Raji (cell line): ENCODE data around the gene FOXRED2.

Experiments used
- POLR2A ChIP-seq: IDR thresholded peaks from 2 replicates; pipeline ENCODE4 v1.6.1; 2011; ENCODE audit warnings: low read depth, low read length, control low read depth; ENCODE audit not compliant: insufficient read depth

The FOXRED2 gene

DNA sequence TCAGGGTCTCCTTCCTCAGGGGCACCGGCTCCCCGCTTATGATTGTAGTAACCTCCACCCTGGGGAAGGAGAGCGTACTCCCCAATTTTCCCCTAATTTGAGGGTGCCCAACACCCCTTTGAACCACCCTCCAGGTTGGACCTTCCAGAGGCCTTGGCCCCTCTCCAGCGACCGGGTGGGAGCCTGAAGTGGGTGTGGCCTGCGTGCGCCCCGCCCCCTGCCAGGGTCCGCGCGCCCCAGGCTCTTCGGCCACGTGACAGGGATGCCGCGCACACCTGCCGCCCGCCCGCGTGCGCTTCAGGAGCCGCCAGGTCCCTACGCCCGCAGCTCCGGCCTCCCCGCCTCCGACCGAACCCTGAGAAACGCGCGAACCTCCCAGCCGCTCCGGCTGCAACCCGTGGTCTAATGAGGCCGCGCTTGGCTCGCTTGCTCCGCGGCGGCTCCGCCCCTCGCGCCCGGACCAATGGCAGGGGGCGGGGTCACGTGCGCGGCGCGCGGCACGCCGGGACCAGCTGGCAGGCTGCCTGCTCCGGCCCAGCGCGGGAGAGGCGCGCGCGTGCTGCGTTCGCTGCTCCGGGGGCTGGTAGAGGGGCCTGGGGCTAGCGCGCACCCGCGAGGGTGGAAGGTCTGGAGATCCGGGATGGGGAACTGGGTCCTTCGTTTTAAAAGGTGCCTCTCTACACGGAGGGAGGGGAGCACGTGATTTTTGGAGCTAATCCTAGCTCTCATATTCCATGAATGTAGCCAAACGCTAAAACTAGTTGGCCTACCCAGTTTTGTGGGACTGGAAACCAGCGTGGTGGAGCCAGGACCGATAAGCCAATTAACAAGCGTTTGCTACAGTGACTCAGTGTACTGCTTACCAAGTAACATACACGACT is at the start of gene FOXRED2:
TSS of gene FOXRED2 (minus strand) at position 404 of the 881 bp plus-strand sequence. CDS start 618 bp downstream, outside the sequence.
- TF ChIP-seq POLR2A: peak; percentile 85

DNA sequence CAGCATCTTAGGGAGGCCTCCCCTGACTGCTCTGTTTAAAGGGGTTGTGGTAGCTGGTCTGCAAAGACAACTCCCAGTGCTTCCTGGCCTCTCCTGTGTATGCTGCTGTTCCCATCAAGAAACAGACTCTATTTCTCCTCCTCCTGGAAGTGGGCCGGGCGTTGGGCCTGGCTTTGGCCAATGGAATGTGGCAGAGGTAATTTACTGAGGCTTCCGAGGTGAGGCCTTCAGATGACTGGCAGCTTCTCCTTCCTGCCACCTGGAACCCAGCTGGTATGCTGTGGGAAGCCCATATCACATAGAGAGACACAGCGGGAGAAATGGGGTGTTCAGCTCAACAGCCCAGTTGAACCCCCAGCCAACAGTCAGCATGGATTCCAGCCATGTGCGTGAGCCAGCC is 47.3 kb upstream of the FOXRED2 start:
- no peak for TF ChIP-seq POLR2A

DNA sequence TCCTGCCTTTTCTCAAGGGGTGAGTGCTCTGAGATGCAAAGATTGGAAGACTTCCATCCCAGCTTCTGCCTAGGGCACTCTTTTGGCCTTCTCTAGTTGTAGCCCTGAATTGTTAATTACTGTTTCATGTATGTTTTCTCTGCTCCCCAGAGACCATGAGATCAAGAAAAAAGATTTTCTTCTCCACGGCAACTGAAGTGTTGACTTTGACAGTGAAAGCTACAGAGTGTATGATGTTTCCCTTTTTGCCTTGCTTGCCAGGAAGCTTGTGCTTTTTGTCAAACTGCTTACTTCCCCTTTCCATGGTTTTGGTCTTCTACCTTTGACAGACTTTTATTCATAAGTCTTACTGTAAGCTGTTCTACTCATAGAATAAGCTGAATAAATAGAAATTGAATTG is 45.4 kb upstream of the FOXRED2 start:
- TF ChIP-seq POLR2A: no peak

DNA sequence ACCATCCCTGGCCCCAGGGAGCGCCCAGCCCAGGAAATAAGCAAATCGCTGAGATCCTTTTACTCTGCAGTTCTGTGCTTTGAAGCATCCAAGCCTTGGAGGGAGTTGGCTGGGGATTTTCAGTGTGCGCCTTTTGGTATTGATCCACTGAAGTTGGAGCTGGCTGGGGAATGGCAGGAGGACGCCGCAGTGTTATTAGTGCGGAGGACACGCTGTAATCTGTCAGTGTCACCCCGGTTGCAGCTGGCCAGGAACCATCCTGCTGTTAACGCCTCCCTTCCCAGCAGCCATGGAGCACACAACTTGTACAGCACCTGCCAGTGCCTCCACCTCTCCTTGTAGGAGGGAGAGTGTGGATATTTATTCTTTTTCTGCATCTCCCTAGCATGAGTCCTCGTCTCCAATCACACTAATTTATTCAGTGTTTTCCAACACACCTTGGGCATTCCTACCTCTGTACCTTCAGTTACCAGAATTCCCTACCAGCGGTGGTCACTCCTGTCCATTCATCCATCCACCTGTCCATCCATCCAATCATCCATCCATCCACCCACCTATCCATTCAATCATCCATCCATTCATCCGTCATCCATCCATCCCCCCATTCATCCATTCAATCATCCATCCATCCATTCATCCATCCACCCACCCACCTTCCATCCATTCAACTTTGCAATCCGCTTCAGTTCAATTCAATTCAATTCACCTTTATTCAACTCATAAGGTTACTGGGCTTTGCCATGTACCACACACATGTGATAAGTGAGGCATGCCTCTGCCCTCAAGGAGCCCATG is 44.1 kb upstream of the FOXRED2 start:
- no peak for TF ChIP-seq POLR2A

DNA sequence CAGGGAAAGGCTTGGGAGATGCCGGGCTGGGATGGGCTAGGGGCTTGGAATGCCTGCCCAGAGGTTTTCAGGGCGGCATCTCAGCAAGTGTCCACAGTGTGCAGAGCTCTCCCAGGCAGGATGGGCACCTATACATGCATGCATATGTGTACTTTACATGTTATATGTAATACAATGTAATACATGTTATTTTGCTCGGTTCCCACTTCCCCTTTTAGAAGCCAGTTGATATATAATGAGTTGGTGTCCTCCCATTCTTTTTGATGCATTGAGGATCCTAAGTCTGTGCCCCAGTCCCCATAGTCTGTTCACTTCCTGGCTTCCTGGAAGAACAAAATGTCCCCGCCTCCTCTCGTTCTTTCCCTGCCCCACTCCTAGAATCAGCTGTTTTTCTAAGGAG is 42.2 kb upstream of the FOXRED2 start:
- TF ChIP-seq POLR2A: no peak

DNA sequence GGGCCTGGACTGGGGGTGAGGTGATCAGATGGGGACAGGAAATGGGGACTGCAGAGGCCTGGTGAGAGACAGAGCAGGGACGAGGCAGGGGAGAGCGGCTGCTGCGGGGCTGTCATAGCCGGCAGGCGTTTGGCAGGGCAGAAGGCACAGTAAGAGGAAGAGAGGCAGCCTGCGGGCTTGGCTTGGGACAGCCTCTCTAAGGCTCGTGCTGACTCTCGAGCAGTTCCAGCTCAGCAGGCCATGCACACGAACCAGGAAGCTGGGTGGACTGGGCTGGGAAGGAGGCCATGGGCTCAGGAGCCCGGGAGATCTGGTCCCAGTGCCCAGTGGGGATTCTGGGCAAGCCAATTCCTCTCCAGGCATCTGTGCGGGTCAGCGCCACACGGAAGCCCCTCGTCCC is 41.8 kb upstream of the FOXRED2 start:
- TF ChIP-seq POLR2A: no peak

DNA sequence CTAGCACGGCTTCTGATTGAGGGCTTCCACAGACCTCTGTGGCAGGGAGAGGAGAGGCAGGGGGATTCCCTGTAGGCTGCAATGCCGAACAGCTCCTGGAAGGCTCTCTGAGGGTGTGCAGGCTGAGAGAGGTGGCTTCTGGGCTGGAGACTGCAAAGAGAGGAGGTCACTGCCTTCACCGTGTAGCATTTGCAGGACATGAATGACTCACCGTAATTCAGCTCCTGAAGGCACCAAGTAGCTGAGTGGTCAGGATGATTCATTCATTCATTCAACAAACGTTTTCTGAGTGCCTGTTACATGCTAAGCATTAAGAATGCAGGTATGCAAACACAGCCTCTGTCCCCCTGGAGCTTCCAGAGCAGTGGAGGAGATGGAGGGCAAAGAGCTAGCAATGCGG is 40.1 kb upstream of the FOXRED2 start:
- TF ChIP-seq POLR2A: no peak

DNA sequence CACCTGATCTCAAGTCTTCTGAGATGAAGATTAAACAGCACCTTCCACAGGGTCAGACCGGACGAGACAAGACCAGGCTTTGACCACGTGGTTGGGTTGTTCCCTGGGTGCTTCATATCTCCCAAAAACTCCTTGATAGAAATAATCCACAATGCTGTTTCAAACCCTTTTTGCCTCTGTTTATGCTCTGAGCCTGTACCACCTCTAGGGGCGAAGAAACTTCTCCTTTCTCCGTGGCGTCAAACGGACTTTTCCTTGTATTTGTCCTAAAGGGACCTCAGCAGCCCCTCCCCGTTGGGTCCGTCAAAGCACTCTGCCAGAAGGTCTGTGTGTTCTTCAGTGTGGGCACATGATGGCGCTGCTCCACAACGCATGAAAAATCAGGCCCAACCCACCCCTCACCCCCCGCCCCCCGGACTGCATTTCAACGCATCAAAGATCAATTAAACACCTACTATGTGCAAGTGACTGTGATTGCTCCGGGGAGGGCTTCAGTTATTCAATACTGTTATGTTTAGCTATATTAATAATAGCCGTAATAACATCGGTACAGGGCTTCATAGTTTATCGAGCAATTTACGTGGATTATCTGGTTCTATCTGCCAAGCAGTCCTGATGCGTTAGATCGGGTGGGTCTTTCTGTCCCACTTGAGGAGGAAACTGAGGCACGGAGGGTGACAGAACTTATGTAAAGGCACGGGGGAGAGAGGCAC is 39.4 kb upstream of the FOXRED2 start:
- no peak for TF ChIP-seq POLR2A

DNA sequence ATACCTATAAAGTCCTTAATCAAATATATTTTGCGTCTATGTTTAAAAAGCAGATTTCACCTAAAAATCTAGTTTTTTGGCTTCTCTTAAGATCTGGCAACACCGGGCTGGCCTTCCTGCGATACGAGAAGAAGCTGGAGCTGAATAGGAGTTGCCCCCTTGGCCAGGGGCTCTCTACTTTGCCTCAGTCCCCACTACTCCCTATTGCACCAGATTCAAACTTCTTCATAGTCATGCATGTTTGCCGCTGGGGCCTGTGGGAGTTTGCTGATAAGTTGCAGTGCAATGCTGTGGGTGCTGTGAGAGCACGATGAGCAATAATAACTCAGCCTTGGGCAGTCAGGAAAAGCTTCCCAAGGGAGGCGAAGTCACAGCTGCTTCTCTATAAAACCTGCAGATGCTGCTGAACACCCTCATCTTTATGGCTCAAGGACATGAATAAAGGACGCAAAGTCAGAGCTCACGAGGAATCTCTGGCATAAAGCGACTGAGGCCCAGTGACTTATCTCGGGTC is 37.3 kb upstream of the FOXRED2 start:
- TF ChIP-seq POLR2A: no peak

DNA sequence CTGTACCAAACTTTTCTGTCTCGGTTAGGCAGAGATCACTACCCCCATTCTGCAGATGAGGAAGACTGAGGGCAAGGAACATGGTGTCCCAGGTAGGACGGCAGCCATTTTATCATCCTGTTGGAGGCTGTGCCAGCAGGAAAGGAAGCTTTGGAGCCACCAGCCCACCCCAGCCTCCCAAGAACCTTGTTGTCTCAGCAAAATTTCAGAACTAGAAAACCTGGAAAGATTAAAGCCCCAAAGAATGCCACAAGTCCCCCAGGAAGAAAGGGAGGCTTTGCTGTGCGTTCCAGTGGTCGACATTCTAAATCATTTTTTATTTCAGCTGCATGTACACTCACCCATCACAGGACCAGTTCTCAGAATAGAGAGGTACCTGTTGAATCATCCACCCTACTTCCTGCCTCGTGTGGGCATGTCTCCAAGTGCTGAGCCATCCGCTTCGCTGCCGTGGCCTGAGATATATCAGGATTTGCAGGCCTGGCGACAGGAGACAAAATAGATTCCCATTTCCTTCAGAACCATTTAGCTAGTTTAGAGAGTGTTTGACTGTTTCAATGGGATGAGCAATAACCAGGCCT is 35.1 kb upstream of the FOXRED2 start:
- TF ChIP-seq POLR2A: no peak

DNA sequence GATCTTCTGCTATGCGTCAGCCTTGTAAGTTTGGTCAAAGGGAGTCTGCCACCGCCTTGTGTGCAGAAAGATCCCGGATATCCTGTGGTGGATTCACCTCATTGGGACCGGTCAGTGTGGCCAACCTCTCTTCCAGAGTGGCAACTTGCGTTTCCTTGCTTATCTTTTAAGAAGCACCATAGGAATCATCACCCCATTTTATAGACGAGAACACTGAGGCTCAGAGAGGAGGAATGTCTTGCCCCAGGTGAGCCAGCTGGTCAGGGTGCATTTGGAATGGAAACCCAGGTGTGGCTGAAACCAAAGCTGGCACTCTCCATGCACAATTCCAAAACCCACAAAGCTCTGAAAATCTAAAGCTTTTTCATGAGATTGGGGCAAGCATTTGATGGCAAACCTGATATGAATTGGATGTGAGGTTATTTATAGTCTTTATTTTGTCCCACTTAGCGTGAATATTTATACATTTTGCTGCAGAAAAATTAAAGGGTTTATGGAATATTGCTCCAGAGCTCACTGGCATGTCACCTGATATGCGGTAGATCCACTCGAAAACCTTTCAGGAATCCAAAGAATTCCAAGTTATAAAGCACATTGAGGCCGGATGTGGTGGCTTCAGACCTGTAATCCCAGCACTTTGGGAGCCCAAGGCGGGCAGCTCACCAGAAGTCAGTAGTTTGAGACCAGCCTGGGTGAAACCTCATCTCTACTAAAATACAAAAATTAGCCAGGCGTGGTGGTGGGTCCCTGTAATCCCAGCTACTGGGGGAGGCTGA is 34.2 kb upstream of the FOXRED2 start:
- no peak for TF ChIP-seq POLR2A

DNA sequence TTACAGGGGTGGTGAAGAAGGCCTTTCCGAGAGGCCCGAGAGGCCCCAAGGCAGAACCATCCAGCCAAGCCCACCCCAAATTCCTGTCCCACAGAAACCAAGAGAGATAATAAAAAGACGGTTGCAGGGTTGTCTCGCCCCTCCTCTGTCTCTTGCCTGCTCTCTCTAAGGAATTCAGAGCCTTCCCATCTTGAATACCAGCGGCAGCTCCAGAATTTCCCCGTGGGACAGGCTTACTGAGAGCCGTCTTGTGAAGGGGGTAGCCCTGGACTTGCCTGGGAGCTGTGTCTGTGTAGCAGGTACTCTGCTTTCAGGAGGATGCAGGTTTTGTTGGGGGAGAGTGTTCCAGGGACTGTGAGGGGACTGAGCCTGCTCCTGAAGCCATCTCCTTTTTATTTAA is 31.7 kb upstream of the FOXRED2 start:
- TF ChIP-seq POLR2A: no peak

DNA sequence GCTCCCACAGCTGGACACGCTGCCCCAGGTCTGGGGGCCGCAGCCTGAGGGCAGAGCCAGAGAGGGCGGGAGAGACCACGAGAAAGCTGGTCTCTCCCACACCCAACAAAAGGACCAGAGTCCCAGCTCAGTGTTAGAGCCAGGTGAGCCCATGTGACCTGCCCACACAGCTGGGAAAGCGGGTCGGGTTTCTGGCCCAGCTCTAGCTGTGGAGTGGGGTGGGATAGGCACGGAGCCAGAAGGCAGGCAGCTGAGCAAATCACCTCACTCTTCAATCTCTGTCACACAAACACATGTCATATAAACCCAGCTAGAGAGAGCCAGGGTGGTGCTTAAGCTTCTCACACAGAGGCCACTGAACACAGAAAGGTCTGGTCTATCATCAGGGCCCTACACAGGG is 29.9 kb upstream of the FOXRED2 start:
- TF ChIP-seq POLR2A: no peak

DNA sequence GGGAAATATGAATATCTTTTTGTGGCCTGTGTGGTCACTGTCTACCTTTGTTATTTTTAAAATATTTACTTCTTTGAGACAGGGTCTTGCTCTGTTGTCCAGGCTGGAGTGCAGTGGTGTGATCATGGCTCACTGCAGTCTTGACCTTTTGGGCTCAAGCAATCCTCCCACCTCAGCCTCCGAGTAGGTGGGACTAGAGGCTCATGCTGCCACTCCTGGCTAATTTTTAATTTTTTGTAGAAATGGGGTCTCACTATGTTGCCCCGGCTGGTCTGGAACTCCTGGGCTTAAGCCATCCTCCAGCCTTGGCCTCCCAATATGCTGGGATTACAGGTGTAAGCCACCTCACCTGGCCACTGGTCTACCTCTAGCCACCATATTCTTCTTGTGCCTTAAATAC is 25.6 kb upstream of the FOXRED2 start:
- TF ChIP-seq POLR2A: no peak
